ENCODE data around the gene OR51B2.
"Not testable (repeated sequence)": the region's sequence is repeated elsewhere in the genome, so short reads cannot be mapped to it uniquely, and the experiment has no call there.

OR51B2 gene

GRCh38 chr11:5310423-5310822 lies 13.7 kb downstream of the OR51B2 start:
- DNase-seq (ENCODE audit: low read depth): no peak

GRCh38 chr11:5307256-5308019 lies 16.7 kb downstream of the OR51B2 start:
- DNase-seq (ENCODE audit: low read depth): no peak

- DNase-seq (ENCODE audit: low read depth): no peak
Observed at GRCh38 chr11:5304046-5304445, 20.1 kb downstream of the OR51B2 start.

DNA sequence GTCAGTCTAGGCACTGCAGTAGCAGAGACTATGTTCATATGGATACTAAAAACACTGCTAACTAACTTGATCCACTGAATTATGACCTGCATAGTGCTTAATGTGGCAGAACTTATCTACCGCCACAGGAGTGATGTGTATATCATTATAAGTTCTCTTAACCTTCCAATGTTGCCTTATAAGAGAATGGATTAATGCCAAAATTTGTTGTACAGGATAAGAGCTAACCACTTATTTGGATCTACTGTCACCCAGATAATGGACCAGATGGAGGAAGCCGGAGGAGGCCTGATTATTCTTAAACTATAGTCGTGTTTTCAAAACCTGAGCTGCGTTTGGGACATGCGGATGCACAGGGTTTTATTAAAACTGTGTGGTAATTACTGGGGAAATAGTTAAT lies 20.5 kb downstream of the OR51B2 start:
- no peak for DNase-seq (ENCODE audit: low read depth)

- no peak for DNase-seq (ENCODE audit: low read depth)
Observed at GRCh38 chr11:5301846-5302245, 22.3 kb downstream of the OR51B2 start, which contains the start of gene OR51B4. Gene OR51B4 (minus strand): TSS chr11:5301946. CDS start chr11:5301946, 0 bp downstream.

DNA sequence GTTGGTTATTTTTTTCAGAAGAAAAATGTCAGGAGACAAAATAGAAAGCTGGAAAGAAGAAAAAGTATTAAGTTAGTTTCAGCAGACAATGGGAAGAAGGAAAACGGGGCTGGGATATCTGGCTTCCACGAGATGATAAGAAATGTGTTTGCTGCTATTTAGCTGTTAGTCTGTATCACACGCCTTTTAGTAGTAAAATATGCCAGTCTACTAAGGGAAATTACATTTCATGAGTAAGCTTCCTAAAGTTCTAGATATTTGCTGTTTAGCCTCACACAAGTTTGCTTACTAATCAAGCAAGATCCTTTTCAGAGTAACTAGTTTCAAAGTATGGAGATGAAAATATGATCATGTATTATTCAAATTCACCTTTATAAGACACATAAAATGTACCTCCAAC lies 23.8 kb downstream of the OR51B2 start:
- no peak for DNase-seq (ENCODE audit: low read depth)

- no peak for DNase-seq (ENCODE audit: low read depth)
Observed at GRCh38 chr11:5298451-5298850, 25.6 kb downstream of the OR51B2 start.

DNA sequence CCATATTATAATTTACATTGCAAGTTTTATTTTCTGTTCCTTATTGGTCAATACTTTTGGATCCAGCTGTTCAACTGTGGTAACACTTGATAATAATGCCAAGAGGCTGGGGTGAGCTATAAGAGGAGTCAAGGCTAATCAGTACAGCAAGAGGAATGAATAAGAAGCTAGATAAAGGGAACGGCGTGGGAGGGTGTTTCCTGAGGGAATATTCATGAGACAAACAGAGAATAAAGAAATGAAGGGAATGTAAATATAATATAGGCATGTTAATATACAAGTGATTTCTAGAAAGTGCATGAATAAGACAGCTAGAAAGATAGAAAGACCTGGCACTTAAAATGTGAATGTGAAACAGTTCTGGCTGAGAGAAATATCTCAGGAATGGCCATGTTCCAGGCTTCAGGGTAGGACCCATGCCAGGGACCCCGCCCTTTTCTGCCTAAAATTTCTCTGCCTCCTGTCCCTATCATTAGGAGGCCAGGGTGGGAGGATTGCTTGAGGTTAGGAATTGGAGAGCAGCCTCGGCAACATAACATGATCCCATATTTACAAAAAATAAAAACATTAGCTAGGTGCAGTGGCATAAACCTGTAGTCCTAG lies 26.3 kb downstream of the OR51B2 start:
- DNase-seq (ENCODE audit: low read depth): no peak

- DNase-seq (ENCODE audit: low read depth): not testable (repeated sequence)
Observed at GRCh38 chr11:5294342-5294995, 29.6 kb downstream of the OR51B2 start.

DNA sequence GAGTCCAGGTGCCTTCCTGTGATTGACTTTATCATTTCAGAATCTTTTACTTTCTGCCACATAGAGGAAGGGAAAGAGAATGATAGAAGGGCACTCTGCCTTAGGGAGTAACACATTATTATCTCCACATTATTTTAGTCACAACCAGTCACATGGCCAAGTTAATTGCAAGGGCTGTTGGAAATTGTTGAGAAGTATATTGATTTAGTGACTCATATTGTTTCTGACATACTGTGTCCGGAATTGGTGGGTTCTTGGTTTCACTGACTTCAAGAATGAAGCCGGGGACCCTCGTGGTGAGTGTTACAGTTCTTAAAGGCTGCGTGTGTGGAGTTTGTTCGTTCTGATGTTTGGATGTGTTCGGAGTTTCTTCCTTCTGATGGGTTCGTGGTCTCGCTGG lies 31.1 kb downstream of the OR51B2 start:
- DNase-seq (ENCODE audit: low read depth): no peak

GRCh38 chr11:5291207-5291838 lies 32.8 kb downstream of the OR51B2 start:
- no peak for DNase-seq (ENCODE audit: low read depth)

GRCh38 chr11:5290106-5290505 lies 34.0 kb downstream of the OR51B2 start:
- DNase-seq (ENCODE audit: low read depth): no peak

GRCh38 chr11:5289696-5290095 lies 34.4 kb downstream of the OR51B2 start:
- peak; percentile 54 for DNase-seq (ENCODE audit: low read depth)

- DNase-seq (ENCODE audit: low read depth): no peak
Observed at GRCh38 chr11:5288906-5289550, 35.1 kb downstream of the OR51B2 start.

- DNase-seq (ENCODE audit: low read depth): no peak
Observed at GRCh38 chr11:5288108-5288905, 35.8 kb downstream of the OR51B2 start.

GRCh38 chr11:5286901-5287300 lies 37.2 kb downstream of the OR51B2 start:
- no peak for DNase-seq (ENCODE audit: low read depth)

DNA sequence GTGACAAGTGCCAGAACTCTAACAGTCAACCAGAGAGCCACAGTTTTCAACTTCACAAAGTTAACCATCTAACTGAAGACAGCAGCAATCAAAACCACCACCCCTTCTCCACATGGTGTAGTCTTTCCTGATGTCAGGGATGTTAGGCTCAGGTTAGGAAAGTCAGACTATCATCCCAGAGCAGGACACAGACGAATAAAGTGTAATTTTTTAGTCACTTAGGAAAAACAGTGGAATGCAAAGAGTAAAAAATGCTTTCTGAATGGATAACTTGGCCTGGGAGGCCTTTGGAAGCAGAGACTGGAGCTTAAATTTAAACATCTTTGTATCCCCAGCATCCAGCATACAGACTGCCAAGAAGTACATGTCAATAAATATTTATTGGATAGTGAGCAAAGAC lies 37.7 kb downstream of the OR51B2 start:
- DNase-seq (ENCODE audit: low read depth): no peak

GRCh38 chr11:5285703-5286340 lies 38.3 kb downstream of the OR51B2 start:
- DNase-seq (ENCODE audit: low read depth): no peak

- DNase-seq (ENCODE audit: low read depth): no peak
Observed at GRCh38 chr11:5284637-5285036, 39.5 kb downstream of the OR51B2 start.

DNA sequence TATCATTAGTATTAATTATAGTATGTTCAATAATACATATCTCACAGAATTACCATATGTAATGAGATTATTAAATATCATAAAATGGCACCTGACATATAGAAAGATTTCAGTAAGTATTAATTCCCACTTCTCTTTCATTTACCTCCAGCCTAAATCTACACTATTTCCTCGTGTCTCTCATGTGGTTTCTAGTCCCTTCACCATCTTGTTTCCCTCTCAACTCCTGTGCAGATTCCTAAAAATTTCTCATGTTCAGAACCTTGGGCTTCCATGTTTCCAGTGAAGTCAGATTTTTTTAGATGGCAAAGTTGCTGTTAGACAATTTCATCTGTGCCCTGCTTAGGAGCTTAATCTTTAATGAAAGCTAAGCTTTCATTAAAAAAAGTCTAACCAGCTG lies 40.2 kb downstream of the OR51B2 start:
- no peak for DNase-seq (ENCODE audit: low read depth)

DNA sequence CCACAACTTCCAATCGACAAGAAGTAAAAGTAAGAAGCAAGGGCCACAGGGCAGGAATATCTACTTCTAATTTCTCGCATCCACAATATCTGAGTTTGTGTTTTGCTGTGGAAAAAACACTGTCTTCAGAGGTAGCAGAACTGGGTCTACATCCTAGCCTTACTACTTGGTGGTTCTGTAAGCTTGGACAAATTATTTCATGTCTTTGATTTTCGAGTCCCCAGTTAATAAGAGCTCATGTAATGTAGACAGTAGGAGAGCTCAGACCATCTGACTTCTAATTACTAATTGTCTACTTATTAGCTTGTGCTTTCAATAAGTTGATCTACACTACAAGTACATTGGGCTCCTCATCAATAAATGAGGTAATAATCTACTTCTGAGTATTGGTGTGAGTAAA lies 41.0 kb downstream of the OR51B2 start:
- no peak for DNase-seq (ENCODE audit: low read depth)

Data from HS-5 (cell line).